HCT116 (cell line): Measurements from ENCODE around the gene EEFSEC.

Source experiments
- CTCF ChIP-seq, 3 experiments: fragments of 200-600 bp in 1 of 3; sonication (generic) in 1 of 3; IDR thresholded peaks in 2 of 3; conservative IDR thresholded peaks in 1 of 3; 2 replicates each; pipeline ENCODE4 v1.5.1; 2012 to 2017; ENCODE audit warnings: low read depth in 2 of 3, low read length in 2 of 3, antibody characterized with exemption in 1 of 3, borderline replicate concordance in 1 of 3, control low read depth in 1 of 3, mild to moderate bottlenecking in 1 of 3, mixed read lengths in 1 of 3, mixed run types in 1 of 3, moderate library complexity in 1 of 3; ENCODE audit not compliant: insufficient read depth in 1 of 3
- MAX ChIP-seq: IDR thresholded peaks from 2 replicates; pipeline ENCODE4 v1.6.1; 2012
- POLR2A ChIP-seq: IDR thresholded peaks from 2 replicates; pipeline ENCODE4 v1.7.0; 2011; ENCODE audit warnings: borderline replicate concordance; ENCODE audit not compliant: insufficient read depth, insufficient read length; ENCODE audit errors: extremely low read depth
- REST ChIP-seq: IDR thresholded peaks from 2 replicates; pipeline ENCODE4 v1.6.1; 2012; ENCODE audit warnings: low read depth
- SP1 ChIP-seq: IDR thresholded peaks from 2 replicates; pipeline ENCODE4 v1.6.1; 2012; ENCODE audit warnings: low read depth

GRCh38 chr3:128179484-128179819 is 26.2 kb downstream of the EEFSEC start:
- no peak for TF ChIP-seq CTCF (IDR thresholded peaks at IDR 0.05 in 2 of 3, conservative IDR thresholded peaks at IDR 0.05 in 1 of 3; ENCODE audit: borderline replicate concordance in 1 of 3, insufficient read depth in 1 of 3, low read depth in 2 of 3, low read length in 2 of 3)
- no peak for TF ChIP-seq POLR2A
- TF ChIP-seq MAX, result no peak
- no peak for TF ChIP-seq REST
- TF ChIP-seq SP1, result no peak
